ENCODE results near the gene ARHGAP27. TPM values are rescaled to one million over a fixed set of nuclear protein-coding genes. Genes with fewer than 3 reads are reported as not detected.

The ARHGAP27 gene
- total and polyA plus RNA-seq, 12 donors = 15.2 to 65.8 (median 25.3) TPM

DNA sequence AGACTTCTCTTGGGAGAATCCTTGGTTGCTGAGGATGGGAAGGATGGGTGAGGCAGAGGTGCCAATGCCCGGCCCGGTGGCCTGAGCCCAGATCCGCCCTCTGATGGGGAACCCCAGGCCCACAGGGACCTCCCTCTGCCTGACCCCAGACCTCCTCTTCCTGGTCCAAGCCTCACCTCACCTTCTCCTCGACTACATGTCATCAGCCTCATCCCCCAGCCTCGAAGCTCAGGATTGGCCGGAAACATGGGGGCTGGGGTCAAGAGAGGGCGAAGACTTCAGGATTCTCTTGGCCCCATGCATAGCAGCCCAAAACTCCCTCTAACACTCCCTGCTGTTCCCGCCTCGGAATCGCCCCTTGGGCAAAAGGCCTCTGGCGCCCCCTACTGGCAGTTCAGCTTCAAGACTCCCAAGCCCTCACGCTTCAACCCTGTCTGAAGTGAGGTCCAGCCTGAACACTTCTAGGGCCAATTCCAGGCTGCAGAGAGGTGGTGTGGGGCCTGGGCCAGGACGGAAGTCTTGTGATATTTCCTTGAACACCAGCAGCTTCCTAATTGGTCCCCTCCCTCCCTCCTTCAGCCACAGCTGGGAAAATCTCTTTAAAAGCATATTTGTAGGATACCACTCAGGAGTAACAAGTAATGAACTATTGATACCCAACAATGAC, 47.2 kb downstream of the ARHGAP27 start:
- H3K9me3 ChIP-seq = no peaks in the 10 kb centered on the region
- intact Hi-C loops (cut with DNase I) = loop anchor here (1.0 to 10.0 kb wide), 9 partner anchors 108 to 251 kb away; partner anchors contain the start of genes ACBD4 (in 1 of the 10), FMNL1 (in 1 of the 10) and PLCD3 (in 1 of the 10)
- H3K36me3 ChIP-seq = no peaks in the 10 kb centered on the region
- TF ChIP-seq, protein P1, sequence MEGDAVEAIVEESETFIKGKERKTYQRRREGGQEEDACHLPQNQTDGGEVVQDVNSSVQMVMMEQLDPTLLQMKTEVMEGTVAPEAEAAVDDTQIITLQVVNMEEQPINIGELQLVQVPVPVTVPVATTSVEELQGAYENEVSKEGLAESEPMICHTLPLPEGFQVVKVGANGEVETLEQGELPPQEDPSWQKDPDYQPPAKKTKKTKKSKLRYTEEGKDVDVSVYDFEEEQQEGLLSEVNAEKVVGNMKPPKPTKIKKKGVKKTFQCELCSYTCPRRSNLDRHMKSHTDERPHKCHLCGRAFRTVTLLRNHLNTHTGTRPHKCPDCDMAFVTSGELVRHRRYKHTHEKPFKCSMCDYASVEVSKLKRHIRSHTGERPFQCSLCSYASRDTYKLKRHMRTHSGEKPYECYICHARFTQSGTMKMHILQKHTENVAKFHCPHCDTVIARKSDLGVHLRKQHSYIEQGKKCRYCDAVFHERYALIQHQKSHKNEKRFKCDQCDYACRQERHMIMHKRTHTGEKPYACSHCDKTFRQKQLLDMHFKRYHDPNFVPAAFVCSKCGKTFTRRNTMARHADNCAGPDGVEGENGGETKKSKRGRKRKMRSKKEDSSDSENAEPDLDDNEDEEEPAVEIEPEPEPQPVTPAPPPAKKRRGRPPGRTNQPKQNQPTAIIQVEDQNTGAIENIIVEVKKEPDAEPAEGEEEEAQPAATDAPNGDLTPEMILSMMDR (IDR thresholded peaks at IDR 0.05) = peak; percentile 96 to 100 (median 98)
- H3K27ac ChIP-seq = peak overlapping the region in 1 of 10 donors; percentile 49
- ATAC-seq (peak; percentile 91 to 97 (median 95)), DNase-seq (peak; percentile 90 to 91)
- WGBS, 2 donors = 7 to 10% methylated on average over 13 of the region's 13 CpGs
- H3K4me3 ChIP-seq = no peak overlapping the region
- H3K4me1 ChIP-seq = peaks cover 0 to 47% (median 20%) of the 10 kb centered on the region in 9 donors
- H3K27me3 ChIP-seq = peaks cover 0 to 8% (median 0%) of the 10 kb centered on the region in 7 donors

DNA sequence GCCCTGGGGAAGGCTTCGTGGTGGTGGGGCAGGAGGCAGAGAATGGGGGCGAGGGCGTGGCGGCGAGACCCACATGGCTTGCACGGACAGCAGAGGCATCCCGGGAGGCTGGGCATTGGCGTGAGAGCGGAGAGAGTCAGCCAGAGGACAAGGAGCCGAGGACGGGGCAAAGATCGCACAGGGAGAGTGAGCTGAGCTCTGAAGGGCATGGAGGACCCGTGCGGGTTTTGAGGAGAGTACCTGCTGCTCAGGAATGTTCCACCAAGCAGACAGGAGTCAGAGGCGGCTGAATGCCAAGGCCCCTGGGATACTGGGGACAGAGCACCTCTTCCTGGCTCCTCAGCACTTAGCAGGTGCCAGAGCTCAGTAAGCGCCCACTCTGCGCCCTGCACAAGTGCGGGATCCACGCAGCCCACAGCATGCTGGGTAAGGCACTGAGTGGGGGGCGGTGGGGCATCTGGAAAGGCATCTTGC, 47.8 kb downstream of the ARHGAP27 start:
- H3K27ac ChIP-seq = peak overlapping the region in 3 of 10 donors; percentile 13 to 49 (median 28)
- H3K4me3 ChIP-seq = no peak overlapping the region
- intact Hi-C loops (cut with DNase I) = loop anchor here (1.0 to 10.0 kb wide), 11 partner anchors 88 to 250 kb away; partner anchors contain the start of genes ACBD4 (in 1 of the 10), FMNL1 (in 1 of the 10) and PLCD3 (in 1 of the 10)
- 70 to 75% methylated on average over 20 of the region's 20 CpGs for WGBS, 2 donors
- ATAC-seq = peak; percentile 9 to 55 (median 30)
- peaks cover 0 to 53% (median 22%) of the 10 kb centered on the region in 9 donors for H3K4me1 ChIP-seq
- H3K36me3 ChIP-seq = no peaks in the 10 kb centered on the region
- H3K9me3 ChIP-seq = no peaks in the 10 kb centered on the region
- peaks cover 0 to 4% (median 0%) of the 10 kb centered on the region in 7 donors for H3K27me3 ChIP-seq
- TF ChIP-seq, protein P1 (IDR thresholded peaks at IDR 0.05) = no peak
- DNase-seq = peak in 1 of 2 donors; percentile 28

GRCh38 chr17:45384047-45384788, 48.5 kb downstream of the ARHGAP27 start:
- peak overlapping the region in 2 of 10 donors; percentile 28 to 49 for H3K27ac ChIP-seq
- intact Hi-C loops (cut with DNase I) = loop anchor here in 5 of 10 donors (2.0 to 10.0 kb wide), 5 partner anchors 87 to 249 kb away; partner anchors contain the start of genes ACBD4 (in 1 of the 5) and PLCD3 (in 1 of the 5)
- H3K4me1 ChIP-seq = peaks cover 0 to 53% (median 22%) of the 10 kb centered on the region in 9 donors
- no peak overlapping the region for H3K4me3 ChIP-seq
- DNase-seq = no peak
- WGBS, 2 donors = 39 to 41% methylated on average over 7 of the region's 7 CpGs
- TF ChIP-seq, protein P1 (IDR thresholded peaks at IDR 0.05) = no peak
- H3K9me3 ChIP-seq = no peaks in the 10 kb centered on the region
- no peaks in the 10 kb centered on the region for H3K36me3 ChIP-seq
- ATAC-seq = no peak
- no peaks in the 10 kb centered on the region for H3K27me3 ChIP-seq

DNA sequence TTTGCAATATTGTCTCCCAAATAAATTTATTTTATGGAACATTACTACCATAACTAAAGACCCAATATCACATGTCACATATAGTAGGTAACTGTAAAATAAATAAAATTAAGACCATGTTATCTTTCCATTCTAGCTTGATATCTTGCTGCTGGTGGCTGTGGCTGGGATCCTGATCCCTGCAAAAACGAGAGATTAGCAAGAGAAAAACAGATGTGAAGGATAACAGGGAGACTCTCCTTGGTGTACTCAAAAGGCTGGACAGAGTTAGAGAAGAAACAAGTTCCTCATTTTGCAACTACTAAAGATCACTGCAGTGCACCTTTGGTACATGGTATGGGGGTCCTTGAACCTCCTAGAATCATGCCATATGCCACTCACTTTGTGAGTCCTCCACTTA, 49.7 kb downstream of the ARHGAP27 start:
- no peak for DNase-seq
- TF ChIP-seq, protein P1 (IDR thresholded peaks at IDR 0.05) = no peak
- Histone ChIP-seq H3K27me3 (no peaks in the 10 kb centered on the region), H3K4me1 (peaks cover 0 to 53% (median 22%) of the 10 kb centered on the region in 9 donors), H3K36me3 (no peaks in the 10 kb centered on the region), H3K9me3 (no peaks in the 10 kb centered on the region), H3K4me3 (no peak overlapping the region), H3K27ac (no peak overlapping the region)
- intact Hi-C loops (cut with DNase I) = loop anchor here in 3 of 10 donors (5.0 to 10.0 kb wide), 3 partner anchors 86 to 248 kb away; partner anchors contain the start of genes ACBD4 (in 1 of the 3) and PLCD3 (in 1 of the 3)
- ATAC-seq = no peak
- WGBS, 2 donors = 43 to 58% methylated on average over 1 of the region's 1 CpG
